Breast epithelium (tissue), 3 donors: ENCODE measurements around the gene ZFYVE9.

ENCODE experiments used
- POLR2AphosphoS5 ChIP-seq, 3 donors: sonication (generic); formaldehyde crosslinking; IDR thresholded peaks; one replicate each; pipeline ENCODE4 v1.6.1; 2017; ENCODE audit warnings: antibody characterized with exemption in 3 of 3
- TF ChIP-seq, protein P1 (sequence below), 3 donors: fragments of 450-650 bp; IDR thresholded peaks; one replicate each; pipeline ENCODE4 v1.5.1; 2016 to 2017; ENCODE audit warnings: antibody characterized with exemption in 3 of 3, mild to moderate bottlenecking in 3 of 3, moderate library complexity in 3 of 3

DNA sequence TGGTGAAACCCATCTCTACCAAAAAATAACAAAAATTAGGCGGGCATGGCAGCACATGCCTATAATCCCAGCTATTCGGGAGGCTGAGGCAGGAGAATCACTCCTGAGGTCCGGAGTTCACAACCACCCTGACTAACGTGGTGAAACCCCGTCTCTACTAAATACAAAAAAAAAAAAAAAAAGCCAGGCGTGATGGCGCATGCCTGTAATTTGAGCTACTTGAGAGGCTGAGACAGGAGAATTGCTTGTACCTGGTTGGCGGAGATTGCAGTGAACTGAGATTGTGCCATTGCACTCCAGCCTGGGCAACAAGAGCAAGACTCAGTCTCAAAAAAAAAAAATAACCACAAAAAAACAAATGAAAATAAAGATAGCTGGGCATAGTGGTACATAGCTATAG lies 181.8 kb downstream of the ZFYVE9 start:
- TF ChIP-seq, protein P1, sequence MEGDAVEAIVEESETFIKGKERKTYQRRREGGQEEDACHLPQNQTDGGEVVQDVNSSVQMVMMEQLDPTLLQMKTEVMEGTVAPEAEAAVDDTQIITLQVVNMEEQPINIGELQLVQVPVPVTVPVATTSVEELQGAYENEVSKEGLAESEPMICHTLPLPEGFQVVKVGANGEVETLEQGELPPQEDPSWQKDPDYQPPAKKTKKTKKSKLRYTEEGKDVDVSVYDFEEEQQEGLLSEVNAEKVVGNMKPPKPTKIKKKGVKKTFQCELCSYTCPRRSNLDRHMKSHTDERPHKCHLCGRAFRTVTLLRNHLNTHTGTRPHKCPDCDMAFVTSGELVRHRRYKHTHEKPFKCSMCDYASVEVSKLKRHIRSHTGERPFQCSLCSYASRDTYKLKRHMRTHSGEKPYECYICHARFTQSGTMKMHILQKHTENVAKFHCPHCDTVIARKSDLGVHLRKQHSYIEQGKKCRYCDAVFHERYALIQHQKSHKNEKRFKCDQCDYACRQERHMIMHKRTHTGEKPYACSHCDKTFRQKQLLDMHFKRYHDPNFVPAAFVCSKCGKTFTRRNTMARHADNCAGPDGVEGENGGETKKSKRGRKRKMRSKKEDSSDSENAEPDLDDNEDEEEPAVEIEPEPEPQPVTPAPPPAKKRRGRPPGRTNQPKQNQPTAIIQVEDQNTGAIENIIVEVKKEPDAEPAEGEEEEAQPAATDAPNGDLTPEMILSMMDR (IDR thresholded peaks at IDR 0.05) = no peak
- TF ChIP-seq POLR2AphosphoS5 (IDR thresholded peaks at IDR 0.05) = no peak
